ENCODE data around the gene DAB1. TPM values are rescaled to one million over a fixed set of nuclear protein-coding genes. Genes with fewer than 3 reads are reported as not detected.

The DAB1 gene
- total RNA-seq, 2 experiments from 2014 or later = 0.52 to 0.61 TPM

GRCh38 chr1:57112148-57112547 is 311.7 kb downstream of the DAB1 start:
- Histone ChIP-seq H3K27me3 (ENCODE audit: control insufficient read depth in 1 of 2, insufficient read depth in 2 of 2, low read length in 2 of 2) (no peaks in the 10 kb centered on the region), H3K27ac (ENCODE audit: low read depth in 1 of 2, low read length in 2 of 2) (no peak overlapping the region), H3K36me3 (ENCODE audit: insufficient read depth, low read length) (no peaks in the 10 kb centered on the region), H3K9me3 (ENCODE audit: control insufficient read depth in 1 of 2, insufficient read depth in 1 of 2, low read length in 2 of 2) (no peaks in the 10 kb centered on the region), H3K4me3 (ENCODE audit: low read length) (no peak overlapping the region), H3K4me1 (ENCODE audit: insufficient read depth, low read length) (no peaks in the 10 kb centered on the region)
- no peak overlapping the region for H3K4me3 Mint-ChIP-seq
- no peaks in the 10 kb centered on the region for H3K9me3 Mint-ChIP-seq
- CTCF ChIA-PET = no interaction called here
- no peak for DNase-seq
- H3K4me1 Mint-ChIP-seq (ENCODE audit: low read depth) = no peaks in the 10 kb centered on the region
- no peak overlapping the region for H3K27ac Mint-ChIP-seq
- POLR2A ChIA-PET = no interaction called here
- TF ChIP-seq, protein P1, sequence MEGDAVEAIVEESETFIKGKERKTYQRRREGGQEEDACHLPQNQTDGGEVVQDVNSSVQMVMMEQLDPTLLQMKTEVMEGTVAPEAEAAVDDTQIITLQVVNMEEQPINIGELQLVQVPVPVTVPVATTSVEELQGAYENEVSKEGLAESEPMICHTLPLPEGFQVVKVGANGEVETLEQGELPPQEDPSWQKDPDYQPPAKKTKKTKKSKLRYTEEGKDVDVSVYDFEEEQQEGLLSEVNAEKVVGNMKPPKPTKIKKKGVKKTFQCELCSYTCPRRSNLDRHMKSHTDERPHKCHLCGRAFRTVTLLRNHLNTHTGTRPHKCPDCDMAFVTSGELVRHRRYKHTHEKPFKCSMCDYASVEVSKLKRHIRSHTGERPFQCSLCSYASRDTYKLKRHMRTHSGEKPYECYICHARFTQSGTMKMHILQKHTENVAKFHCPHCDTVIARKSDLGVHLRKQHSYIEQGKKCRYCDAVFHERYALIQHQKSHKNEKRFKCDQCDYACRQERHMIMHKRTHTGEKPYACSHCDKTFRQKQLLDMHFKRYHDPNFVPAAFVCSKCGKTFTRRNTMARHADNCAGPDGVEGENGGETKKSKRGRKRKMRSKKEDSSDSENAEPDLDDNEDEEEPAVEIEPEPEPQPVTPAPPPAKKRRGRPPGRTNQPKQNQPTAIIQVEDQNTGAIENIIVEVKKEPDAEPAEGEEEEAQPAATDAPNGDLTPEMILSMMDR (IDR thresholded peaks at IDR 0.05) = no peak
- ATAC-seq (ENCODE audit: poor library complexity) = no peak
- intact Hi-C loops (cut with DNase I, micrococcal nuclease) = no loop called here
- H3K27me3 Mint-ChIP-seq = no peaks in the 10 kb centered on the region
- no peaks in the 10 kb centered on the region for H3K36me3 Mint-ChIP-seq (ENCODE audit: low read depth)

DNA sequence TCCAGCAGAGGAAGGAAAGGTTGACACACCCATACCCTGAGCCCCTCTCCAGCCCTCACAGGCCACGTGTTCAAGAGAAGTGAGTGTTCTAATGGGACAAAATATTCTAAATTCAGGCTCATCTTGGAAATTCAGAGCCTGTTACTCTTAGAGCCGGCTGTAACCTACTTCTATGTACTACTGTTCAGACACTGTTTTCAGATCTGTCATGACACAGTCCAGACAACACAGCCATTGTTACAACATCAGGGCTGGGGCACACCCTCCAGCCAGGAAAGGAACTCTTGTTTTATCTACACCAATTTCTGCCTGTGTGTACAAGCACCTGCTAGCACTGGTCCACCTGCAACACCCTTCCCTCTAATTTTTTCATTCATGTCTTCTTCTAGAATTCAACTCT is 312.7 kb downstream of the DAB1 start:
- POLR2A ChIA-PET = no interaction called here
- no peak overlapping the region for H3K27ac ChIP-seq (ENCODE audit: low read depth in 1 of 2, low read length in 2 of 2)
- intact Hi-C loops (cut with DNase I, micrococcal nuclease) = no loop called here
- H3K36me3 ChIP-seq (ENCODE audit: insufficient read depth, low read length) = no peaks in the 10 kb centered on the region
- H3K4me3 Mint-ChIP-seq = no peak overlapping the region
- H3K36me3 Mint-ChIP-seq (ENCODE audit: low read depth) = no peaks in the 10 kb centered on the region
- ATAC-seq (ENCODE audit: poor library complexity) (no peak), DNase-seq (no peak)
- no peaks in the 10 kb centered on the region for H3K27me3 Mint-ChIP-seq
- no peaks in the 10 kb centered on the region for H3K4me1 Mint-ChIP-seq (ENCODE audit: low read depth)
- H3K27me3 ChIP-seq (ENCODE audit: control insufficient read depth in 1 of 2, insufficient read depth in 2 of 2, low read length in 2 of 2) = no peaks in the 10 kb centered on the region
- no peaks in the 10 kb centered on the region for H3K4me1 ChIP-seq (ENCODE audit: insufficient read depth, low read length)
- TF ChIP-seq, protein P1 (IDR thresholded peaks at IDR 0.05) = no peak
- H3K27ac Mint-ChIP-seq = no peak overlapping the region
- no peaks in the 10 kb centered on the region for H3K9me3 ChIP-seq (ENCODE audit: control insufficient read depth in 1 of 2, insufficient read depth in 1 of 2, low read length in 2 of 2)
- CTCF ChIA-PET = no interaction called here
- H3K4me3 ChIP-seq (ENCODE audit: low read length) = no peak overlapping the region
- no peaks in the 10 kb centered on the region for H3K9me3 Mint-ChIP-seq

- no peak overlapping the region for H3K4me3 Mint-ChIP-seq
- H3K36me3 Mint-ChIP-seq (ENCODE audit: low read depth) = no peaks in the 10 kb centered on the region
- Histone ChIP-seq H3K27me3 (ENCODE audit: control insufficient read depth in 1 of 2, insufficient read depth in 2 of 2, low read length in 2 of 2) (no peaks in the 10 kb centered on the region), H3K36me3 (ENCODE audit: insufficient read depth, low read length) (no peaks in the 10 kb centered on the region), H3K4me3 (ENCODE audit: low read length) (no peak overlapping the region), H3K4me1 (ENCODE audit: insufficient read depth, low read length) (no peaks in the 10 kb centered on the region), H3K27ac (ENCODE audit: low read depth in 1 of 2, low read length in 2 of 2) (no peak overlapping the region), H3K9me3 (ENCODE audit: control insufficient read depth in 1 of 2, insufficient read depth in 1 of 2, low read length in 2 of 2) (no peaks in the 10 kb centered on the region)
- no peaks in the 10 kb centered on the region for H3K4me1 Mint-ChIP-seq (ENCODE audit: low read depth)
- intact Hi-C loops (cut with DNase I, micrococcal nuclease) = no loop called here
- H3K27ac Mint-ChIP-seq = no peak overlapping the region
- ATAC-seq (ENCODE audit: poor library complexity) (no peak), DNase-seq (no peak)
- no peaks in the 10 kb centered on the region for H3K9me3 Mint-ChIP-seq
- no peaks in the 10 kb centered on the region for H3K27me3 Mint-ChIP-seq
- ChIA-PET POLR2A (no interaction called here), CTCF (no interaction called here)
- TF ChIP-seq, protein P1 (IDR thresholded peaks at IDR 0.05) = no peak
Observed at GRCh38 chr1:57109883-57110282, 314.0 kb downstream of the DAB1 start.

Data from CD4-positive, alpha-beta T cell (primary cell).